Activated CD8-positive, alpha-beta memory T cell treated with anti-CD3 and anti-CD28 coated beads, Interleukin-2, amount 50 U/mL, for 1 hour (primary cell): ENCODE results near the gene EIF4A3.

ENCODE experiments used
- DNase-seq: peaks from one replicate; pipeline ENCODE4 v3.0.0-alpha.2; 2020; ENCODE audit errors: extremely low read depth

EIF4A3 gene

DNA sequence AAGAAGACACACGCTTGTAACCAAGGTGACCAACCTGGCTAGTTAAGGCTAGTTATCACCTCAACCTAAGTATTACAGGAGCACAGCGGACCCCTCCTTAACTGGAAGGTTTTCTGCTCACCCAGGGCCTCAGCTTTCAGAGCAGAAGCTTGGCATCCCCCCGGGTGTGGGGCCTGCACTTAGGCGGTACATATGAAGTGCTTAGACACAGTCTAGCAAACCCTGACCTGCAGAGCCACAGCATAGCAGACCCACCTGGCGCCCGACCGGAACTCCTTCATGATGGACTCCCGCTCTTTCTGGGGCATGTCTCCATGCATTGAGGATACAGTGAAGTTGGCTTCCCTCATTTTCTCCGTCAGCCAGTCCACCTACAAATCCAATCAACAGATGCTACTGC lies 9.8 kb downstream of the EIF4A3 start:
- no peak for DNase-seq

DNA sequence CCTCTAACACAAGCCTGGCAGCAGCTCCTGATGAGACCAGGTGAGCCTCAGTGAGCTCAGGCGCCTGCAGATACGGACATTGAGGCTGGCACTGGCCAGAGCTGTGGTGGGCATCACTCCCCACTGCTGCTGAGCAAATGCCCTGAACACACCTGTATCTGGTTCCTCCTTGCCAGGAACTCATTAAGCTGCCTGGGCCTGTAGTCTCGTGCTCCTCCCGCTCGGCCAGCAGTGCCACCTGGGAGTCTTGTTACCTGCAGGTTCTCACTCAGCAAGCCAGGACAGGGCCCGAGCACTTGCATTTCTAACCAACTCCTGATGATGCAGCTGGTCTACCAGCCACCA lies 13.3 kb downstream of the EIF4A3 start:
- no peak for DNase-seq

- no peak for DNase-seq
Observed at GRCh38 chr17:80132906-80133625, 13.9 kb downstream of the EIF4A3 start.

- no peak for DNase-seq
Observed at GRCh38 chr17:80130992-80131391, 15.9 kb downstream of the EIF4A3 start.

DNA sequence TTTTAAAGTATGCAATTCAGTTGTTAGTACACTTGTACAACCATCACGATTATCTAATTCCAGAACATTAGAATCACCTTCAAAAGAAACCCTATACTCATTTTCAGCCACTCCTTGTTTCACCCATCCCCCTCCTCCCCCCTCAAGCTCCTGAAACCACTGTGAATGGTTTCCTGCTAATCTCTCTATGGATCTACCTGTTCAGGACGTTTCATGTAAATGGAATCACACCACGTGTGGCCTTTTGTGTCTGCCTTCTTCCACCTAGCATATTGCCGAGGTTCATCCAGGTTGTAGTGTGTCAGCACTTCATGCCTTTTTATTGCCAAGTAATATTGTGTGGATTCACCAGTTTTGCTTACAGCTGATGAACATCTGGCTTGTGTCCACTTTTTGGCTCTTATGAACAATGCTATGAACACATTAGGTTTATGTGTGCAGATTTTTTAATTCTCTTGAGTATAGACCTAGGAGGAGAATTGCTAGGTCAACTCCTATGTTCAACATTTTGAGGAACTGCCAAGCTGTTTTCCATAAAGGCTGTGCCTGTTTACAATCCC lies 17.8 kb downstream of the EIF4A3 start:
- DNase-seq, result no peak

- DNase-seq, result no peak
Observed at GRCh38 chr17:80126449-80126715, 20.5 kb downstream of the EIF4A3 start.

GRCh38 chr17:80125656-80126448 lies 21.1 kb downstream of the EIF4A3 start:
- no peak for DNase-seq

GRCh38 chr17:80124351-80124981 lies 22.5 kb downstream of the EIF4A3 start:
- no peak for DNase-seq

- DNase-seq, result no peak
Observed at GRCh38 chr17:80123791-80124190, 23.1 kb downstream of the EIF4A3 start.

DNA sequence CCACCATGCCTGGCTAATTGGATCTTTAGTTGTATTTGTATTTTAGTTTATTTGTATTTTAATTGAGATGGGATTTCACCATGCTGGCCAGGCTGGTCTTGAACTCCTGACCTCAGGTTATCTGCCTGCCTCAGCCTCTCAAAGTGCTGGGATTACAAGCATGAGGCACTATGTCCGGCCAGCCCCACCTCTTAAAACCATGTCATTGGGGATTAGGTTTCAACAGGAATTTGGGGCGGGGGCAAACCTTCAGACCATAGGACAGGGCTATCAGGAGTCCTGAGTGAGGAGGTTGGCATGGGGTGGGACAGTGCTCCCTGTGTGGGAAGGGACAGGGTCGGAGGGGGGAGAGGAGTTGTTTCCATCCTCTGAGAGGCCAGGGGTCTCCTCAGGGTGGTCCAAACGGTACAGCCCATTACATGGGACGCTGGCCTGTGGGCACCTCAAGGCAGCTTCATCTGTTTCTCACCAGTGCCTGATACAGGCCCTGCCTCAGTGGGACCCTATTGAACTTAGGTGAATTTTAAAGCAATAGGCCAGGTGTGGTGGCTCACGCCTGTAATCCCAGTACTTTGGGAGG lies 23.9 kb downstream of the EIF4A3 start:
- DNase-seq, result no peak

DNA sequence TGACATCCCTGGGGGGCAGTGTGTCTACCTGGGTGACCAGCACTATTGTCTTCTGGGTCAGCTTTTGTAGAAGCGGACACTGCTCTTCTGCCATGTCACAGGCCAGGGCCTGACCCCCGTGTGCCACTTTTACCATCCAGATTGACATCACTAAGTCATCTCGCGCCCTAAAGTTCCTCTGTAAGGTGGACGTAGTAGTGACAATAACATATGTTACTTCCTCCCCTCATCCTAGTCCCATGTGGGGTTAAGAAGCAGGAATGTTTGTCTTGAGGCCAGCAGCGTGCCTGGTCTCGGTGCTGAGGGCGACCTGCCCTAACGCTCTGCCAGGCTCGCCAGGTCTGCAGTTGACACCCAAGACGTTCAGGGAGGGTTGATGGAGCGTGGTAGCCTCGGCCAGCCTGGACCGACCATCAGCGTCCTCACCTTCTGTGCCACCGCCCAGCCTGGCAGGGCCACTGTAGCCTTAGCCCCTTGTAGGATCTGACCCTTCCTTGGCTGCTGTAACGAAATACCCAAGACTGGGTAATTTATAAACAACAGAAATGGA lies 24.8 kb downstream of the EIF4A3 start:
- DNase-seq, result no peak

GRCh38 chr17:80119839-80120238 lies 27.1 kb downstream of the EIF4A3 start:
- DNase-seq, result no peak

- no peak for DNase-seq
Observed at GRCh38 chr17:80119271-80119791, 27.6 kb downstream of the EIF4A3 start.

GRCh38 chr17:80118601-80119270 lies 28.2 kb downstream of the EIF4A3 start:
- DNase-seq, result no peak

GRCh38 chr17:80117491-80118401 lies 29.2 kb downstream of the EIF4A3 start:
- DNase-seq, result no peak

GRCh38 chr17:80116921-80117380 lies 30.0 kb downstream of the EIF4A3 start:
- DNase-seq, result no peak

DNA sequence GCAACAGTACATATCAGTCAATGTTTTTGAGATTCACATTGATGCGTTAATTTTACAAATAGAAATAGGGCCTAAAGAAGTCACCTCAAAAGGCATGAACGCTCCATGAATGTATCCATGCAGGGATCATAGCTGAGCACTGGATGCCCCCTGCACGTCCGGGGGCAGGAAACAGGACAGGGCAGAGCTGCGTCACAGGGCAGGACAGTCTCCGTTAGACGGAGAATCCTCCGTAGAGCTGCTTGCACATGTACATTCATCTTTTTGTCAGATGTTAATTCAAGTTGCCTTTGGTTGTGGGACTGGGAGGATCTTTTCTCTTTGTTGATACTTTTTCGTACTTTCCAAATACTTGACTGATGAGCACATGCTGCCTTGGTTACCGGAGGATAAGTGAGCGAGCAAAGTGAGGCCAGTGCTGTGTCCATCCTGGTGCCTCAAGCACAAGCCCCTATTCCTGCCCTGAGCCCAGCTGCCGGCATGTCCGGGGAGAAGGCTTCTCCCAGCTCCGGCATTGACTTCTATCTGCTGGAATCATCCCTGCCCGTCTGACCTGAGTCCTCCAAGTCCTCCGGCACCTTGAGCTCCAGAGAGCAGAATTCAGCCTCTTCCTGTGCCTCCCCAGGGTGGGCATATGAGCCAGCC lies 30.5 kb downstream of the EIF4A3 start:
- no peak for DNase-seq

DNA sequence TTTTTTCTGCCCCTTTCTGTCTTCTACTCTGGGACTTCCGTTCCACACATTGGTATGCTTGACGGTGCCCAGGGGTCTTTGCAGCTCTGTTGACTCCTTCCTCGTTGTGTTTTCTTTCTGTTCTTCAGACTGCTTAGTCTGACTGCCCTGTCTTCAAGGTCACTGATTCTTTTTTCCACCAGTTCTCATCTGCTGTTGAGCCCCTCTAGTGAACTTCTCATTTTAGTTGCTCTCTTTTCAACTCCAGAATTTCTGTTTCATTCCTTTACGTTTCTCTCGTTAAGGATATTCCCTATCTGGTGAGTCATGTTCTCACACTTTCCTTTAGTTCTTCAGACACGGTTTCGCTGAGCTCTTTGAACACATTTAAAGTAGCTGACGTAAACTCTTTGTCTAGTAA lies 31.8 kb downstream of the EIF4A3 start:
- DNase-seq, result no peak

GRCh38 chr17:80114758-80115157 lies 32.2 kb downstream of the EIF4A3 start:
- no peak for DNase-seq

GRCh38 chr17:80113033-80113484 lies 33.9 kb downstream of the EIF4A3 start:
- no peak for DNase-seq
